ENCODE data around the gene OSBPL2.

Gene OSBPL2

GRCh38 chr20:62326959-62327725, 88.8 kb downstream of the OSBPL2 start:
- no peak for DNase-seq (ENCODE audit: low spot score)

- DNase-seq (ENCODE audit: low spot score) = no peak
These were observed 89.6 kb downstream of the OSBPL2 start for GRCh38 chr20:62327726-62328495.

- no peak for DNase-seq (ENCODE audit: low spot score)
These were observed 90.5 kb downstream of the OSBPL2 start for GRCh38 chr20:62328684-62329388.

DNA sequence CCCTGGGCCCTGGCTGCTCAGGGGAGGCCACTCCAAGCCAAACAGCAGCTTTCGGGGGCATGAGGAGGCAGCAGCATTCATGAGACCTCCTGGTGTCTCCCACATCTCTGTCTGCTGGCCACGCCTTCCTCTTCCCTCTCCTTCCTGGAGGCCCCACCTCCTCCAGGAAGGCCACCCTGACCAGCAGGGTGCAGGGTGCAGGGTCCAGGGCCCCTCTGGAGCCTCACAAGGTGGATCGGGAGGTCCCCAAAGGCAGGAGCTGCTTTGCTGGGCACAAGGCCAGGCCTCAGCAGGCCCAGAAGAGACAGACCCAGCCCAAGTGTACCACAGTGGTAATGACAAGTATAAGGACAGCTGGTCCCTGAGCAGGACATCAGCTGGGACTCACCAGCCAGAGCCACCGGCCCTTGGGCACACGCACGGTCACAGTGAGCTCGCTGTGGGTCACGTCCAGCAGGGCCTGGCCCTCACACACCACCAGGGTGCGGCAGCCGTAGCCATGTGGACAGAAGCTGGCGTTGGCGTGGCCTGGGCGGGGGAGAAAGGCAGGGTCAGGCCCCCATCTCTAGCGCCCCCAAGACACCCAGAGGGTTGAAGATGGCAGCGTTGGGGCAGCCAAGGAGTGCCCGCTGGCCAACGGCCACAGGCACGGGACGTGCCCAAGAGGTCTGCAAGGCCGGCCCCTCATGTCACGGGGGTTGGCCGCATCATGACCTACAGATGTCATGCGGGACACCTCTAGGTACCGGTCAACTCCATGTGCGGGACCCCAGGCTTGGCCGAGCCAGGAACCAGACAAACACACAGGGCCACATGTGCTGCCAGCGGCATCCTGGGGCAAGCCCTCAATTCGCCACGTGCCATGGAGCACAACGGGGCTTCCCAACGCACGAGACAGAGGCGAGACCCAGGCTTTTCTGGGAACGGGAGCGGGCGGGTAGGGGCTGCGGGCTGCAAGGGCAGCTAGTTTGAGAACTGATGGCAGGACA, 91.4 kb downstream of the OSBPL2 start:
- DNase-seq (ENCODE audit: low spot score) = no peak

DNA sequence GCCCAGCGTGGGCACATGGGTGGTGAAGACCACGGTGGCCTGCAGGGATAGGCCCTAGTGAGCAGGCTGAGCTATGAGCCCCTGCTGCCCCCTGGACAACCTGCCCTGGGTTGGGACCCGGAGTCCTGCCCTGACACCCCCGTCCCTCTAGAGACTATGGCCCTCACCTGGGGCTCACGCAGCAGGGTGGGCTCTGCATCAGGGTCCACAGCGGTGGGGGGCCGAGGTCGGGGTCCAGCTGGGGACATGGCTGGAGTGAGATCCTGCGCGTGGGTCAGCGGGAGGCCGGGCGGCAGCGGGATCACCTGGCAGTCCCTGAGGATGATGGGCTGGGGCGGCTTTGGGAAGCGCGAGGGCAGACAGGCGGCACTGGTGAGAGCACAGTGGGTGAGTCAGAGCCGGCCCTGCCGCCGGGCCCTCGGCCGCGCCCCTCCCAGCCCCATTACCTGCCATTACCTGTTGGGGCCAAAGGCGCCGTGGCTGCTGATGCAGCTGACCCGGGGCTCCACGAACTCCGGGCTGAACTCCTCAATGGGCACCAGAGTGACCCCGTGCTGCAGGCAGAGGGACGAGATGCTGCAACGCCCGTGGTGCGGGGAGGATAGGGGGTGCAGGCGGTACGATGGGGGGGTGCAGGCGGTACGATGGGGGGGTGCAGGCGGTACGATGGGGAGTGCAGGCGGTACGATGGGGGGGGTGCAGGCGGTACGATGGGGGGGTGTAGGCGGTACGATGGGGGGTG, 92.4 kb downstream of the OSBPL2 start:
- DNase-seq (ENCODE audit: low spot score) = no peak

DNA sequence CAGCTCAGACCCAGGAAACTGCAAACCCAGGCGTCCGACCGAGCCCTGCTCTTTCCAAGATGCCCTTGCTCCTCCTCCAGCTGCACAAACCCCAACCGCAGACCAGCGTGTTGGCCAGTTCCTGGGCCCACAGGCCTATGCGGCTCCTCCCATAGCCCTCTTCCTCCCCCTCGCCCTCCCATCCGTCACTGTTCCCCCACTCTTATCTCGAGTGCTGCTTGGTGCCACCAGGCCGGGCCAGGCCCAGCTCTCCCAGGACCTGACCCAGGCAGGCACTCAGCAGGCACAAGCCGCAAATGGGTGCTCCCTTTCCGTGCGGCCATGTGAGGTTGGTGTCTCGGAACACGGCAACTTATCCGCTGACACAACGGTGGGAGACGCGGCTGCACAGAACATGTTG, 93.0 kb downstream of the OSBPL2 start:
- DNase-seq (ENCODE audit: low spot score) = no peak

DNA sequence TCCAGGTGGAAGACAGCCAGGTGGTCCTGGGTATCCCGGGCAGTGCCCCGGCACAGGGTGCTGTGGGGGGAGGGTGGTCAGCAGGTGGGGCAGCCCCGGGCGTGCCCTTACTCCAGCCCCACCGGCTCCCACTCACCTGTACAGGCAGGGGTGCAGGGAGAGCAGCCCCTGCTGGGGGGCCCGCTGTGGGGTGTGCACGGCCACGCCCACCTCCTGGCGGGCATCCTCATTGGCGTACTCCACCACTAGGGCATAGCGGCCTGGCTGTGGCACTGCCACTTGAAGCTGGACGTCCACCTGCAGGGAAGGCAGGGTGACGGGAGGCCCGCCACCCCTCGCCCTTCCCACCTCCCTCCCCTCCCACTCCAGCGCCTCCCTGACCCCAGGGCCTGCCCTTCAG, 94.1 kb downstream of the OSBPL2 start:
- DNase-seq (ENCODE audit: low spot score) = no peak

GRCh38 chr20:62332989-62333819, 94.9 kb downstream of the OSBPL2 start:
- no peak for DNase-seq (ENCODE audit: low spot score)

DNA sequence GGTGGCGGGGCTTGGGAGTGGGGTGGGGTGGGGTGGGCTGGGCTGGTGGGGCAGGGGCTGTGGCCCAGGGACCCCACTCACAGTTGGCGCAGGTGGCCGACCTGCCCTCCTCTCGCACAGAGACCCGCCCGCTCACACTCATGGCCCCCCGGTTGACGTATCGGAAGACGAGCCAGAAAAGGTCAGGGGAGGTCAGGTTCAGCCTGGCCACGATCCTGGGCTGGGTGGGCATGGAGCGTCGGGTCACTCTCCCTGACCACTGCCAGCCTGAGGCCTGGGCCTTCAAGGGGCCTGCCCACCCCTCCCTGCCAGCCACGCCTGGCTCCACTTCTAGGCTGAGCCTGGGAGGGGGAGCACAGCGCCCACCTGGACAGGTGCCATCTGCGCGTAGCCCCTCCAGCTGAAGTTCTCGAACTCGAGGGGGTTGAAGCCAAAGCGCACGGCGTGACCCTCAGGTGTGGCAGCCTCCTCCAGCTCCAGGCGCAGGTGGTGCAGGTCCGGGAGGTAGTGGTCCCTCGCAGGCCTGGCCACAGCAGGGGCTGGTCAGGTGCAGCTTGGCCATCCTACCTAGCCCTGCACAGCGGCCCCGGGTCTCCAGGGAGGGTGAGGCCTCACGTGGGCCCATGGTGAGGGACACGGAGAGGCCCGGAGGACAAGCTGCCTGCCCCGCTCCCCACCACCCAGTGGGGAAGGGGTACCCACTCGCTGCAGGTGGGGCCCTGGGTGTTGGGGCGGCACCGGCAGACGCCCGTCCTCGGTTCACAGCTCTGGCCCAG, 95.7 kb downstream of the OSBPL2 start:
- DNase-seq (ENCODE audit: low spot score) = no peak

DNA sequence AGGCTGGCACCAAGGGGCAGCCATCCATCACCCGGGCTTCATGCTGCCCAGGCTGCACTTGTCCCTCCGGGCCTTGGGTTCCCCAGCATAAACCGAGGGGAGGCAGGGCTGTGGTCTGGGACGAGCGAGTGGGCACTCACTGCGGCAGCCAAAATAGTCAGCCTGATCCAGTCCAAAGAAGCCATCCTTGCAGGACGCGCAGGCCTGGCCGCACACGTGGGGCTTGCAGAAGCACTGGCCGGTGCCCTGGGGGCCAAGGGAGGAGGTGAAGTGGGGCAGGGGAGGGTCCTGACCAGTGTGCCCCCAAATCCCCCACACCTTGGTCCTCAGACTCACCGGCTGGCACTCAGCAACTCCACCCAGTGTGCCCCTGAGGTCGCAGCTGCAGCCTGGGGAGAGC, 96.6 kb downstream of the OSBPL2 start:
- no peak for DNase-seq (ENCODE audit: low spot score)

- DNase-seq (ENCODE audit: low spot score) = no peak
These were observed 97.2 kb downstream of the OSBPL2 start for GRCh38 chr20:62335532-62335931.

DNA sequence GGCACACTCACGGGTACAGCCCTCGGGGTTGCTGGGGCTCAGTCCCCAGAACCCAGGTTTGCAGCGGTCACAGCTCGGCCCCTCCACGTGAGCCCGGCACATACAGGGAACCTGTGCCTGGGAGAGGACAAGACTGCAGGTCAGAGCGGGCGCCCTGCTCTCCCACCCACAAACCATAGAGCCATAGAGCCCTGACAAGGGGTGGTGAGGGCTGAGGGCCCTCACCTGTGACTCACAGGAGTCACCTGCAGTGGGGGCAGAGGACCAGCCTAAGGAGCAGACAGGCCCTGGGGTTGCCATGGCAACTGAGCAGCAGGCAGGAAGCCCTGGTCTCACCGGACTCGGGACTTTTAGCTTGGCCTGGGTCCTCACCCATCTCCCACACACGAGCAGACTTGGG, 98.0 kb downstream of the OSBPL2 start:
- DNase-seq (ENCODE audit: low spot score) = no peak

DNA sequence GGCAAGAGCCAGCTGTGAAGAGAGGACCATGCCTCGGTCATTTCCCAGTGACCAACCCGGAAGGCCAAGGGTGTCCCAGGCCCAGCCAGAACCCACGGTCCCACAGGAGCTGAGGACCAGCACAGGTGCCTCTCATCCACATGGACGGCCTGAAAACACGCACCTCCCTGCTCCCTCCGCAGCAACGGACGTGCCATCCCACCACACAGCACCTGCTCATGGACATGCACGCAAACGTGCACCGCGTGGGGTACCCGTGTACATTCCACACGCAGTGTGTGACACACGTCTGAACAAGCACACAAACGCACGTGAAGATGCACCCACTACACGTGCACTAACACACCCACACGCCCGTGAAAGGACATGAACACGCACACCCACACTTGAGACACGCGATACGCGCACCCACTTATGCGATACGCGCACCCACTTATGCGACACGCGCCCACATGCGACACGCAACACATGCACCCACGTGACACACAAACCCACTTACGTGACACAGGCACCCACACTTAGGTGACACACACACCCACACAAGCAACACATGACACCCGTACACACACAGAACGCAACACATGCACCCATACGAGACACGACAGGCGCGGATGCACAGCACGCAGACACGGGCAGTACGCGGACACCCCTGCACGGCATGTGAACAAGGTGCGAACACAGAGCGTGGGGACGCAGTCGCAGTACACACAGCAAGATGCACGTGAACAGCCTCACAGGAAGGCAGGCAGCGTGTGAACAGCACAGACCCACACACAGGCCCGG, 98.6 kb downstream of the OSBPL2 start:
- no peak for DNase-seq (ENCODE audit: low spot score)

GRCh38 chr20:62337558-62338293, 99.4 kb downstream of the OSBPL2 start:
- DNase-seq (ENCODE audit: low spot score) = no peak

GRCh38 chr20:62338294-62338620, 99.9 kb downstream of the OSBPL2 start:
- DNase-seq (ENCODE audit: low spot score) = no peak

GRCh38 chr20:62339647-62340062, 101.3 kb downstream of the OSBPL2 start:
- DNase-seq (ENCODE audit: low spot score) = no peak

DNA sequence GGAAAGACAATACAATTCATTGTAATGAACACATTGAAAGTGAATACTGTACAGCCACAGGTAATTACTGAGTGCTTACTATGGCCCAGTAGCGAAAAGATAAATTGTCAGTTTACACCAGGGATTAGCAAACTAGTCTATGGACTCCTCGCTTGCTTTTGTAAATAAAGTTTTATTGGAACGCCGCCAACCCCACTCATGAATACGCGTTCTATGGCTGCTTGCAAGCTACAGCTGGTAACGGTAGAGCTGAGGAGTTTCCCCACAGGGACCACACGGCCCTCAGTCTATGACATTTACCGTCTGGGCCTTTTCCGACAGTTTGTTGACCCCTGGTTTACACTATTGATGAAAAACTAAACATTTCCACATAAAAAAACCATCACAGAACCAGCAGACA, 104.6 kb downstream of the OSBPL2 start:
- no peak for DNase-seq (ENCODE audit: low spot score)

DNA sequence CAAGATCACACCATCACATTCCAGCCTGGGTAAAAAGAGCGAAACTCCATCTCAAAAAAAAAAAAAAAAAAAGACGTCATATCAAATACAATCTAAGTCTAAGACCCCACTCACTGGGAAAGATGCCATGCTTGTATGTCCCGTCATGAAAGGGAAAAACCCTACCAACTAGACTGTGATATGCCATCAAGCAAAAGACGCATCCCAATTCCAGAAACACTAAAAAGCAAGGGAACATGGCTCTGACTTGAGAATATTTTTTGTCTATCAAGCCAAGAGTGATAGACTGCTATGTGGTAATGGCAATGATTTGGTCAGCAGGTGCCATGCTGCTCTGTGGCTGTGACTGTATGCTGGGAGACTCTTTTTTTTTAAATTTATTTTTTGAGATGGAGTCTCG, 105.8 kb downstream of the OSBPL2 start:
- no peak for DNase-seq (ENCODE audit: low spot score)

All from D341Med (cell line).